ENCODE data around the gene CRIM1.

The CRIM1 gene

GRCh38 chr2:36530178-36530982, 174.8 kb downstream of the CRIM1 start:
- Mint-ChIP-seq H3K27me3 (ENCODE audit: low read depth, poor library complexity) (no peaks in the 10 kb centered on the region), H3K36me3 (ENCODE audit: low read depth) (peaks cover 32% of the 10 kb centered on the region), H3K4me3 (no peak overlapping the region), H3K9me3 (no peaks in the 10 kb centered on the region), H3K4me1 (peaks cover 41% of the 10 kb centered on the region), H3K27ac (no peak overlapping the region)
- TF ChIP-seq CTCF (IDR thresholded peaks at IDR 0.05), result no peak
- DNase-seq, result no peak

GRCh38 chr2:36530983-36531354, 175.4 kb downstream of the CRIM1 start:
- DNase-seq, result no peak
- no peaks in the 10 kb centered on the region for H3K27me3 Mint-ChIP-seq (ENCODE audit: low read depth, poor library complexity)
- peaks cover 33% of the 10 kb centered on the region for H3K36me3 Mint-ChIP-seq (ENCODE audit: low read depth)
- TF ChIP-seq CTCF (IDR thresholded peaks at IDR 0.05), result no peak
- H3K27ac Mint-ChIP-seq, result no peak overlapping the region
- H3K4me3 Mint-ChIP-seq, result no peak overlapping the region
- H3K9me3 Mint-ChIP-seq, result no peaks in the 10 kb centered on the region
- H3K4me1 Mint-ChIP-seq, result peaks cover 41% of the 10 kb centered on the region

GRCh38 chr2:36534275-36534799, 178.8 kb downstream of the CRIM1 start:
- Mint-ChIP-seq H3K4me3 (no peak overlapping the region), H3K9me3 (no peaks in the 10 kb centered on the region), H3K27me3 (ENCODE audit: low read depth, poor library complexity) (peaks cover 3% of the 10 kb centered on the region), H3K27ac (no peak overlapping the region), H3K4me1 (peaks cover 25% of the 10 kb centered on the region), H3K36me3 (ENCODE audit: low read depth) (peaks cover 50% of the 10 kb centered on the region)
- DNase-seq, result no peak
- TF ChIP-seq CTCF (IDR thresholded peaks at IDR 0.05), result no peak

GRCh38 chr2:36535099-36535498, 179.5 kb downstream of the CRIM1 start:
- Mint-ChIP-seq H3K27me3 (ENCODE audit: low read depth, poor library complexity) (peaks cover 3% of the 10 kb centered on the region), H3K36me3 (ENCODE audit: low read depth) (peaks cover 50% of the 10 kb centered on the region), H3K4me3 (no peak overlapping the region), H3K9me3 (no peaks in the 10 kb centered on the region), H3K27ac (no peak overlapping the region), H3K4me1 (peaks cover 19% of the 10 kb centered on the region)
- TF ChIP-seq CTCF (IDR thresholded peaks at IDR 0.05), result no peak
- DNase-seq, result no peak

- no peak for TF ChIP-seq CTCF (IDR thresholded peaks at IDR 0.05)
- no peak for DNase-seq
- peaks cover 3% of the 10 kb centered on the region for H3K27me3 Mint-ChIP-seq (ENCODE audit: low read depth, poor library complexity)
- no peak overlapping the region for H3K4me3 Mint-ChIP-seq
- H3K4me1 Mint-ChIP-seq, result peaks cover 6% of the 10 kb centered on the region
- peaks cover 50% of the 10 kb centered on the region for H3K36me3 Mint-ChIP-seq (ENCODE audit: low read depth)
- H3K27ac Mint-ChIP-seq, result no peak overlapping the region
- no peaks in the 10 kb centered on the region for H3K9me3 Mint-ChIP-seq
Observed at GRCh38 chr2:36536776-36537175, 181.2 kb downstream of the CRIM1 start.

- Mint-ChIP-seq H3K36me3 (ENCODE audit: low read depth) (peaks cover 45% of the 10 kb centered on the region), H3K4me1 (peaks cover 5% of the 10 kb centered on the region), H3K9me3 (no peaks in the 10 kb centered on the region), H3K27ac (no peak overlapping the region), H3K4me3 (no peak overlapping the region), H3K27me3 (ENCODE audit: low read depth, poor library complexity) (peaks cover 3% of the 10 kb centered on the region)
- no peak for DNase-seq
- TF ChIP-seq CTCF (IDR thresholded peaks at IDR 0.05), result no peak
Observed at GRCh38 chr2:36538335-36538734, 182.8 kb downstream of the CRIM1 start.
